Panc1 (cell line): ENCODE data around the gene STEAP3. TPM values are rescaled to one million over a fixed set of nuclear protein-coding genes. Genes with fewer than 3 reads are reported as not detected.

Source experiments
- ATAC-seq: fragments of 200-7000 bp; cut with Tn5 transposase; 2 replicates; pipeline ENCODE4 v1.9.1; 2020; ENCODE audit warnings: mild to moderate bottlenecking, moderate library complexity
- BruUV-seq: library from RNA; stranded (reverse); fragments of 400-500 nt; replicated peaks from 2 replicates; lab custom pipeline; 2021; lab: Mats Ljungman, UMichigan
- CTCF ChIA-PET: fragments of 300-600 bp; sonication (Branson Sonifier 250); formaldehyde crosslinking; loops from one replicate; lab custom pipeline; 2022; ENCODE audit warnings: antibody characterized with exemption; lab: Charles Lee
- POLR2A ChIA-PET: fragments of 300-600 bp; sonication (Branson Sonifier 250); formaldehyde crosslinking; loops from one replicate; lab custom pipeline; 2022; ENCODE audit warnings: antibody characterized with exemption; lab: Charles Lee
- DNase-seq: peaks from one replicate; pipeline ENCODE4 v3.0.0-alpha.2; 2010; ENCODE audit warnings: low read depth, low spot score
- H3K27ac ChIP-seq: 2 replicates; pipeline ENCODE4 v1.5.1; 2011; ENCODE audit warnings: mild to moderate bottlenecking, low read length, inconsistent platforms
- H3K27me3 ChIP-seq: fragments of 200-500 bp; sonication (Bioruptor generic); 2 replicates; pipeline ENCODE4 v1.6.0; 2014; ENCODE audit warnings: low read length, inconsistent platforms; ENCODE audit not compliant: control insufficient read depth, insufficient read depth
- H3K36me3 ChIP-seq: fragments of 200-500 bp; sonication (Bioruptor generic); 2 replicates; pipeline ENCODE4 v1.5.1; 2014; ENCODE audit warnings: inconsistent platforms, mild to moderate bottlenecking, low read length, moderate library complexity; ENCODE audit not compliant: control insufficient read depth, insufficient read depth
- H3K4me1 ChIP-seq: 2 replicates; pipeline ENCODE4 v1.5.1; 2011; ENCODE audit warnings: inconsistent platforms, mild to moderate bottlenecking, low read length, moderate library complexity; ENCODE audit not compliant: control insufficient read depth, insufficient read depth
- H3K4me3 ChIP-seq, 2 experiments: 2 replicates each; pipeline ENCODE4 v1.5.1; 2011 to 2012; ENCODE audit warnings: low read depth in 2 of 2, low read length in 2 of 2, mild to moderate bottlenecking in 2 of 2, inconsistent platforms in 1 of 2, moderate library complexity in 1 of 2
- H3K9me3 ChIP-seq: fragments of 200-500 bp; sonication (Bioruptor generic); 2 replicates; pipeline ENCODE4 v1.5.1; 2014; ENCODE audit warnings: low read depth, mild to moderate bottlenecking, inconsistent platforms, low read length, moderate library complexity; ENCODE audit not compliant: control insufficient read depth, insufficient read depth
- POLR2AphosphoS5 ChIP-seq: IDR thresholded peaks from 2 replicates; pipeline ENCODE4 v1.6.1; 2012; ENCODE audit warnings: mild to moderate bottlenecking, low read depth, low read length, moderate library complexity
- SIN3A ChIP-seq: IDR thresholded peaks from 2 replicates; pipeline ENCODE4 v1.6.1; 2012; ENCODE audit warnings: low read depth, mild to moderate bottlenecking, low read length, moderate library complexity, borderline replicate concordance; ENCODE audit not compliant: insufficient read depth
- TCF7L2 ChIP-seq: IDR thresholded peaks from 2 replicates; pipeline ENCODE4 v1.6.1; 2011; ENCODE audit warnings: mild to moderate bottlenecking, low read depth, low read length, inconsistent platforms
- in situ Hi-C: cut with HindIII; loops from 2 replicates; pipeline ENCODE4 v1.10.0; 2016; ENCODE audit warnings: low sequenced_read_pairs, low pct_unique_long_range_greater_than_20kb
- intact Hi-C: fragments of 100-400 bp; cut with micrococcal nuclease; formaldehyde crosslinking; loops from one replicate; pipeline ENCODE4 v1.10.0; 2022; ENCODE audit not compliant: unreplicated experiment
- total RNA-seq: library from RNA; stranded (reverse); gene quantifications from one replicate; pipeline ENCODE4 v1.2.1, GENCODE V29; 2021; ENCODE audit not compliant: unreplicated experiment
- TF ChIP-seq, protein P1 (sequence below), 2 experiments: IDR thresholded peaks; 2 replicates each; pipeline ENCODE4 v1.6.1; 2011 to 2012; ENCODE audit warnings: low read depth in 2 of 2, control low read depth in 1 of 2, low read length in 1 of 2, mild to moderate bottlenecking in 1 of 2, moderate library complexity in 1 of 2; ENCODE audit not compliant: insufficient read depth in 1 of 2
- TF ChIP-seq, protein P2 (sequence below): fragments of 450-650 bp; IDR thresholded peaks from 2 replicates; pipeline ENCODE4 v1.5.1; 2017; ENCODE audit warnings: mild to moderate bottlenecking

STEAP3 gene
- total RNA-seq, 1 experiment from 2014 or later: 44.8 TPM

DNA sequence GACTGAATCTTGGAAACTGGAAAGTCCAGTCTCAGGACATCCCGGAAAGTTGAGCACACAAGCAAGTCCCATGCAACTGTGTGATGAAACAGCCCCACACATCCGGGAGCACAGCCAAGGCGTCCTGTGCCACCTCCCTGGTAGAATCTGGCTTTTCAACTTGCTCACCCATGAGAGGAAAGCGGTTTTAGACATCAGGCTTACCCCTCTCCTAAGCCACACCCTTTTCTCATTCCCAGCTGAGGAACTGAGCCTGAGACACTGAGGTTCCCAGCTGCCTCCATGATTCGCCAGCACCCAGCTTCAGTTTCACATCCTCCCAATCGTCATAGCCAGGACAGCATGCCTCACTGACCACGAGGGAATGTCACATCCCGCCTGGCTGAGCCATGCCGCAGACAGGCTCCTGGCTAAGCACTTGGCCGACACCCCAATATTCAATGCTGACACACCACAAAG, 60.3 kb downstream of the STEAP3 start:
- Histone ChIP-seq H3K4me3 (no peak overlapping the region), H3K27me3 (no peaks in the 10 kb centered on the region), H3K36me3 (no peaks in the 10 kb centered on the region), H3K9me3 (no peaks in the 10 kb centered on the region), H3K4me1 (no peaks in the 10 kb centered on the region), H3K27ac (no peak overlapping the region)
- POLR2A ChIA-PET: no interaction called here
- in situ Hi-C loops: no loop called here
- DNase-seq: no peak
- no peak for TF ChIP-seq POLR2AphosphoS5
- TF ChIP-seq, protein P1, sequence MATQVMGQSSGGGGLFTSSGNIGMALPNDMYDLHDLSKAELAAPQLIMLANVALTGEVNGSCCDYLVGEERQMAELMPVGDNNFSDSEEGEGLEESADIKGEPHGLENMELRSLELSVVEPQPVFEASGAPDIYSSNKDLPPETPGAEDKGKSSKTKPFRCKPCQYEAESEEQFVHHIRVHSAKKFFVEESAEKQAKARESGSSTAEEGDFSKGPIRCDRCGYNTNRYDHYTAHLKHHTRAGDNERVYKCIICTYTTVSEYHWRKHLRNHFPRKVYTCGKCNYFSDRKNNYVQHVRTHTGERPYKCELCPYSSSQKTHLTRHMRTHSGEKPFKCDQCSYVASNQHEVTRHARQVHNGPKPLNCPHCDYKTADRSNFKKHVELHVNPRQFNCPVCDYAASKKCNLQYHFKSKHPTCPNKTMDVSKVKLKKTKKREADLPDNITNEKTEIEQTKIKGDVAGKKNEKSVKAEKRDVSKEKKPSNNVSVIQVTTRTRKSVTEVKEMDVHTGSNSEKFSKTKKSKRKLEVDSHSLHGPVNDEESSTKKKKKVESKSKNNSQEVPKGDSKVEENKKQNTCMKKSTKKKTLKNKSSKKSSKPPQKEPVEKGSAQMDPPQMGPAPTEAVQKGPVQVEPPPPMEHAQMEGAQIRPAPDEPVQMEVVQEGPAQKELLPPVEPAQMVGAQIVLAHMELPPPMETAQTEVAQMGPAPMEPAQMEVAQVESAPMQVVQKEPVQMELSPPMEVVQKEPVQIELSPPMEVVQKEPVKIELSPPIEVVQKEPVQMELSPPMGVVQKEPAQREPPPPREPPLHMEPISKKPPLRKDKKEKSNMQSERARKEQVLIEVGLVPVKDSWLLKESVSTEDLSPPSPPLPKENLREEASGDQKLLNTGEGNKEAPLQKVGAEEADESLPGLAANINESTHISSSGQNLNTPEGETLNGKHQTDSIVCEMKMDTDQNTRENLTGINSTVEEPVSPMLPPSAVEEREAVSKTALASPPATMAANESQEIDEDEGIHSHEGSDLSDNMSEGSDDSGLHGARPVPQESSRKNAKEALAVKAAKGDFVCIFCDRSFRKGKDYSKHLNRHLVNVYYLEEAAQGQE (IDR thresholded peaks at IDR 0.05; ENCODE audit: insufficient read depth in 1 of 2, low read depth in 2 of 2, low read length in 1 of 2): no peak
- TF ChIP-seq, protein P2, sequence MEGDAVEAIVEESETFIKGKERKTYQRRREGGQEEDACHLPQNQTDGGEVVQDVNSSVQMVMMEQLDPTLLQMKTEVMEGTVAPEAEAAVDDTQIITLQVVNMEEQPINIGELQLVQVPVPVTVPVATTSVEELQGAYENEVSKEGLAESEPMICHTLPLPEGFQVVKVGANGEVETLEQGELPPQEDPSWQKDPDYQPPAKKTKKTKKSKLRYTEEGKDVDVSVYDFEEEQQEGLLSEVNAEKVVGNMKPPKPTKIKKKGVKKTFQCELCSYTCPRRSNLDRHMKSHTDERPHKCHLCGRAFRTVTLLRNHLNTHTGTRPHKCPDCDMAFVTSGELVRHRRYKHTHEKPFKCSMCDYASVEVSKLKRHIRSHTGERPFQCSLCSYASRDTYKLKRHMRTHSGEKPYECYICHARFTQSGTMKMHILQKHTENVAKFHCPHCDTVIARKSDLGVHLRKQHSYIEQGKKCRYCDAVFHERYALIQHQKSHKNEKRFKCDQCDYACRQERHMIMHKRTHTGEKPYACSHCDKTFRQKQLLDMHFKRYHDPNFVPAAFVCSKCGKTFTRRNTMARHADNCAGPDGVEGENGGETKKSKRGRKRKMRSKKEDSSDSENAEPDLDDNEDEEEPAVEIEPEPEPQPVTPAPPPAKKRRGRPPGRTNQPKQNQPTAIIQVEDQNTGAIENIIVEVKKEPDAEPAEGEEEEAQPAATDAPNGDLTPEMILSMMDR: no peak
- no peak for TF ChIP-seq TCF7L2
- no peak for TF ChIP-seq SIN3A
- BruUV-seq: no TSS peak
- CTCF ChIA-PET: no interaction called here
- intact Hi-C loops: no loop called here
- ATAC-seq: no peak

DNA sequence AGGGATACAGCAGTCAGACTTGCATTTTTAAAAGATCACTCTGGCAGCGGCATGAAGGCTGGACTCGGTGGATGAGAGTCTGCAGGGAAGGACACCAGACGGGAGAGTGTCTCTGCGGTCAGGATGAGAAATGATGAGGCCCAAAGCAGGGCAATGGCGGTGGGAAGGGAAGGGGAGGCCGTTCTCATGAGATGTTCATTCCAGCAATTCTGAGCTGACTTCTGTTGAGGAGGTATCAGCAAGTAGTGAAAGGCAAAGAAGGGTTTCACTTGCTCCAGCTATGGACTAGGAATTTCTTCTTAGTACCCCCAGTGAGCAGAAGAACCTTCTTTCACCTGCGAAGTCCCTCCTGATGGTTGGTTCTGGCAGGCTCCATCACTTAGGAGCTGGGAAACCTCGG, 63.0 kb downstream of the STEAP3 start:
- Histone ChIP-seq H3K4me1 (peaks cover 3% of the 10 kb centered on the region; the same call in 1 of the 2 replicates), H3K36me3 (no peaks in the 10 kb centered on the region), H3K9me3 (no peaks in the 10 kb centered on the region), H3K27ac (no peak overlapping the region), H3K27me3 (no peaks in the 10 kb centered on the region), H3K4me3 (no peak overlapping the region)
- BruUV-seq: no TSS peak
- ChIA-PET POLR2A (no interaction called here), CTCF (no interaction called here)
- intact Hi-C loops (no loop called here), in situ Hi-C loops (no loop called here)
- ATAC-seq (no peak), DNase-seq (no peak)
- TF ChIP-seq, protein P2: no peak
- no peak for TF ChIP-seq SIN3A
- TF ChIP-seq TCF7L2: no peak
- no peak for TF ChIP-seq POLR2AphosphoS5
- TF ChIP-seq, protein P1 (IDR thresholded peaks at IDR 0.05; ENCODE audit: insufficient read depth in 1 of 2, low read depth in 2 of 2, low read length in 1 of 2): no peak
